ENCODE measurements around the gene PDE1A.

Gene PDE1A

DNA sequence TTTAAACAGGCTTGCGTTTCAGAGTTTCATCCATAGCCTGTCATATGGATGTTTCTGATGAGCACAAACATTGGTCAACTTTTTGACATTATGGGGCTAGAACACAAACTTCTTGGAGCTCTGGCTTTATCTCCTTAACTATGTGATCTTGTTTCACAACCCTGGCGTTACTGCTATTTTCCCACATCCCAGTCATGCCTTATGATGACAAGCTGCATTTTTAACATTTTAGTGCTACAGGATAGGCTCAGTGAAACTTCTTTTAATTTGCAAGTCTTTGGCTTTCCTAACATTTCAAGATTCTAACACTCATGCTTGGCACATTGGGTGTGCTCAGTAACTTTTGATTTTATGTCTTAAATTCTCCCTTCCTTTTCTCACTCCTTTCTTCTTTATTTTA, 21.0 kb upstream of the PDE1A start:
- DNase-seq = peak; percentile 83
- H3K4me3 ChIP-seq (ENCODE audit: low read depth, low read length) = no peak overlapping the region
- in situ Hi-C loops (cut with HindIII; ENCODE audit: low pct_ligation_motif_present, low sequenced_read_pairs) = no loop called here
- H3K27me3 ChIP-seq (replicated peaks) = no peaks in the 10 kb centered on the region
- H3K36me3 ChIP-seq (replicated peaks) = no peaks in the 10 kb centered on the region
- TF ChIP-seq, protein P1, sequence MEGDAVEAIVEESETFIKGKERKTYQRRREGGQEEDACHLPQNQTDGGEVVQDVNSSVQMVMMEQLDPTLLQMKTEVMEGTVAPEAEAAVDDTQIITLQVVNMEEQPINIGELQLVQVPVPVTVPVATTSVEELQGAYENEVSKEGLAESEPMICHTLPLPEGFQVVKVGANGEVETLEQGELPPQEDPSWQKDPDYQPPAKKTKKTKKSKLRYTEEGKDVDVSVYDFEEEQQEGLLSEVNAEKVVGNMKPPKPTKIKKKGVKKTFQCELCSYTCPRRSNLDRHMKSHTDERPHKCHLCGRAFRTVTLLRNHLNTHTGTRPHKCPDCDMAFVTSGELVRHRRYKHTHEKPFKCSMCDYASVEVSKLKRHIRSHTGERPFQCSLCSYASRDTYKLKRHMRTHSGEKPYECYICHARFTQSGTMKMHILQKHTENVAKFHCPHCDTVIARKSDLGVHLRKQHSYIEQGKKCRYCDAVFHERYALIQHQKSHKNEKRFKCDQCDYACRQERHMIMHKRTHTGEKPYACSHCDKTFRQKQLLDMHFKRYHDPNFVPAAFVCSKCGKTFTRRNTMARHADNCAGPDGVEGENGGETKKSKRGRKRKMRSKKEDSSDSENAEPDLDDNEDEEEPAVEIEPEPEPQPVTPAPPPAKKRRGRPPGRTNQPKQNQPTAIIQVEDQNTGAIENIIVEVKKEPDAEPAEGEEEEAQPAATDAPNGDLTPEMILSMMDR (IDR thresholded peaks at IDR 0.05; ENCODE audit: low read depth, low read length, missing control alignments) = no peak
- peak overlapping the region; percentile 25 for H3K27ac ChIP-seq

DNA sequence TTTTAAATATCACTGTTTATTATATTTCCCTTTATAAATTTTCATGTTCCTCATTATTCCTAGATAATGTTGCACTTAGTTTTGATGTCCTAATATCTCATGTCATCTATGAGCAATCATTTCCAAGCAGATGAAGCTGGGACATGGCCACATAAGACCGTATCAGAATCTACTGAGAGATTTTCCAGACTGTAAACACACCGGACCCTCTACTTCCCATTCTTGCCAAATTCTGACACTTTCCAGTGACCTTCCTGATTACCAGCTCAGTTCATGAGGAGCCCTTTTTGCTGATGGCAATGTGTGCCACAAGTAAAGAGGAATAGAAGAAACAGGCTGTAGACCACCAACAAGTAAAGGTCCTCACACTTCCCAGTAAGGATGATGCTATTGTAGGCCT, 20.3 kb upstream of the PDE1A start:
- TF ChIP-seq, protein P1 (IDR thresholded peaks at IDR 0.05; ENCODE audit: low read depth, low read length, missing control alignments) = no peak
- Histone ChIP-seq H3K27ac (peak overlapping the region; percentile 25), H3K4me3 (ENCODE audit: low read depth, low read length) (no peak overlapping the region), H3K36me3 (replicated peaks) (no peaks in the 10 kb centered on the region), H3K27me3 (replicated peaks) (no peaks in the 10 kb centered on the region)
- no peak for DNase-seq
- in situ Hi-C loops (cut with HindIII; ENCODE audit: low pct_ligation_motif_present, low sequenced_read_pairs) = no loop called here

DNA sequence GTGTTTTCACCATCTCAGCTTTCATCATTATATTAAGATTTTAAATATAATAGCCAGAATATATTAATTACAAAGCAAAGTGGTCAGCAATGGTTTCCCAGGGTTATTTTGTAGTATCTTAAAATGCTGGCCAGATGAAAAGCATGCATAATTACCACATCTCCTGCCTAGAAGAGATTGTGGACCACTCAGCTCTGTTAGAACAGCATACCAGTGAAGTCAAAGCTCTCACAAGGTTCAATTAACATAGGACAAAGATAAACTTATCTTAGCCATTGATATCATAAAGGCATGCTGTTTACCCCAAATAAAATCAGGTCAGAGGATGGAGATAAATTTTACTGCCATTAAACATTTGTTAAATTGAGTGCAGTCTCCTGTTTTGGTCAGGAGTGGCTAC, 19.3 kb upstream of the PDE1A start:
- Histone ChIP-seq H3K27ac (no peak overlapping the region), H3K36me3 (replicated peaks) (no peaks in the 10 kb centered on the region), H3K4me3 (ENCODE audit: low read depth, low read length) (no peak overlapping the region), H3K27me3 (replicated peaks) (no peaks in the 10 kb centered on the region)
- TF ChIP-seq, protein P1 (IDR thresholded peaks at IDR 0.05; ENCODE audit: low read depth, low read length, missing control alignments) = no peak
- in situ Hi-C loops (cut with HindIII; ENCODE audit: low pct_ligation_motif_present, low sequenced_read_pairs) = no loop called here
- no peak for DNase-seq

DNA sequence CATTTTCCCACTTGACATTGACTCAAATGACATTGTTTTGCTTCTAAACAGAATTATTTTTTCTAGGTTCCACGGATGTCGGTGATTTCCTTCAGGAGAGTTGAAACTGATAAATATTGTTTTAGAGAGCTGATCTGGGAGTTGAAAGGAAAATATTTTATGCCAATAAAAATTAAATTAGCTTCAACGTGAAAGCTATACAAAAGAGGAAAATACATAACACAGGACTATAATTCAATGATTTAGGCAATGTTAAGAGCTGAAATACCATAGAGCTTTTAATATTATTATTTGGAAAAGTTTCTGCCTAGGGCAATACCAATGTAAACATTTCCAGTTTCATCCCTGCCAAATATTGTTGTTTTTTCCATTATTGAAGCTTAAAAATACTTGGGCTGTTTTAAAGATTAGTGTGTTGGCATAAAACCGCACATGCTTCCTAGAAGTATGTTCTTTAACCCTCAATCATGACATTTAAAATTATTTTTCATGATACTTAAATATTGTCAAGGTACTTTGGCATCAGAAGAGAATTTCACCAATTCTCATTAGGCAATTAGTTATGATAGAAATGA, 18.6 kb upstream of the PDE1A start:
- no peak for DNase-seq
- H3K27me3 ChIP-seq (replicated peaks) = no peaks in the 10 kb centered on the region
- in situ Hi-C loops (cut with HindIII; ENCODE audit: low pct_ligation_motif_present, low sequenced_read_pairs) = no loop called here
- H3K27ac ChIP-seq = no peak overlapping the region
- no peak overlapping the region for H3K4me3 ChIP-seq (ENCODE audit: low read depth, low read length)
- no peaks in the 10 kb centered on the region for H3K36me3 ChIP-seq (replicated peaks)
- TF ChIP-seq, protein P1 (IDR thresholded peaks at IDR 0.05; ENCODE audit: low read depth, low read length, missing control alignments) = no peak

- peak; percentile 15 for DNase-seq
- Histone ChIP-seq H3K36me3 (replicated peaks) (no peaks in the 10 kb centered on the region), H3K27me3 (replicated peaks) (no peaks in the 10 kb centered on the region), H3K4me3 (ENCODE audit: low read depth, low read length) (no peak overlapping the region), H3K27ac (no peak overlapping the region)
- TF ChIP-seq, protein P1 (IDR thresholded peaks at IDR 0.05; ENCODE audit: low read depth, low read length, missing control alignments) = no peak
- in situ Hi-C loops (cut with HindIII; ENCODE audit: low pct_ligation_motif_present, low sequenced_read_pairs) = no loop called here
These were observed 18.0 kb upstream of the PDE1A start for GRCh38 chr2:182444806-182445205.

- Histone ChIP-seq H3K27ac (no peak overlapping the region), H3K36me3 (replicated peaks) (no peaks in the 10 kb centered on the region), H3K27me3 (replicated peaks) (no peaks in the 10 kb centered on the region), H3K4me3 (ENCODE audit: low read depth, low read length) (no peak overlapping the region)
- no peak for DNase-seq
- TF ChIP-seq, protein P1 (IDR thresholded peaks at IDR 0.05; ENCODE audit: low read depth, low read length, missing control alignments) = no peak
- in situ Hi-C loops (cut with HindIII; ENCODE audit: low pct_ligation_motif_present, low sequenced_read_pairs) = no loop called here
These were observed 17.3 kb upstream of the PDE1A start for GRCh38 chr2:182444170-182444569.

Measured in brain microvascular endothelial cell (primary cell).